ENCODE results near the gene CPA2.
"Not testable (repeated sequence)": the region's sequence is repeated elsewhere in the genome, so short reads cannot be mapped to it uniquely, and the experiment has no call there.

CPA2 gene

GRCh38 chr7:130266258-130266960 is at the start of gene CPA2:
CPA2 (plus strand) TSS chr7:130266863; CDS start chr7:130266882, 19 bp downstream.
- no peak for DNase-seq (ENCODE audit: low read depth in 2 of 2)

DNA sequence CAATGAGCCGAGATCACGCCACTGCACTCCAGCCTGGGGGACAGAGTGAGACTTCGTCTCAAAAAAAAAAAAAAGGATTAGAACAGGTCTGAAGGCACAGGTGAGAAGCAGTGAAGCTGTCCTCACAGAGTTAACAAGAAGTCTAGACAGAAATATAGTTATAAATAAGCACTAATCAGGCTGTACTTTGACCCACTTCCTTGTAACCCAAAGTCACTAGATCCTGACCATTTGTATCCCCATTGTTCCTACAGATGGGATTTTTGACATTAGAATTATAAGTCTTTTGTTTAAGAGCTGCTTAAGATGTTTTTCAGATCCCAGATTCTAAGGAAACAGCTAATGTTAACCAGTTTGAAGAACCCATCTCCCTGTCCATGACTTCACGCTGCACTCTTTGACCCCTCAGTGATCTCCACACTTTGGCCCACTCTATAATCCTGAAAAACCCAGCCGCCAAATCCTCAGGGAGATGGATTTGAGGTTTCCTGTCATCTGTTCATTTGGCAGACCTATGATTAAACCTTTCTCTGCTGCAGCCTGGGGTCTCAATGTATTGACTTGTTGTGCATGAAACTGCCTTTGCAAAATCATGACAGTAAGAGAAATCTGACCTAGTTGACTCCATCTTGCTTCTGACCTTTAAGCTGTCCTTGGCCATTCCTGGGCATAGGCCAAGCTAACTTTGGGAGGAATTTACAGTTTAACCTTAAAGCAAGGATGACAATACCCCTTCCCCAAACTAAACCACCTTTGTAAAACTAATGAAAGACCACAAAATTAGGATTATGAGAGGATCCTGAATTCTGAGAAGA is 47.6 kb upstream of the CPA2 start:
- no peak for DNase-seq (ENCODE audit: low read depth in 2 of 2)

DNA sequence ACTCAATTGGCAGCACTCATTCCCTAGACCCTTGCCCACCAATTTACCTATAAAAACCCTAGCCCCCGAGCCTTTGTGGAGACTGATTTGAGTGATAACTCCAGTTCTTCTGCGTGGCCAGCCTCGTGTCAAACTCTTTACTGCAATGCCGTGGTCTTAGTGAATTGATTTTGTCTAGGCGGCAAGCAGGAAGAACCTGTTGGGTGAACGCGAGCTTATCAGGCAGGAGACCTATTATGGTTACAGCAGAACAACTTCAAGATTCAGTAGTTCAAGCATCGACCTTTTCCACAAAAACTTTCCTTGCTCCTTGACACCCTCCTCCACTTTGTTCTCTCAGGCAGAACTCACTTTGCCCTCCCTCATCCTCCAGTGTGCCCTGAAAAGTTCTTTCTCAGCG is 46.8 kb upstream of the CPA2 start:
- DNase-seq (ENCODE audit: low read depth in 2 of 2), result no peak

DNA sequence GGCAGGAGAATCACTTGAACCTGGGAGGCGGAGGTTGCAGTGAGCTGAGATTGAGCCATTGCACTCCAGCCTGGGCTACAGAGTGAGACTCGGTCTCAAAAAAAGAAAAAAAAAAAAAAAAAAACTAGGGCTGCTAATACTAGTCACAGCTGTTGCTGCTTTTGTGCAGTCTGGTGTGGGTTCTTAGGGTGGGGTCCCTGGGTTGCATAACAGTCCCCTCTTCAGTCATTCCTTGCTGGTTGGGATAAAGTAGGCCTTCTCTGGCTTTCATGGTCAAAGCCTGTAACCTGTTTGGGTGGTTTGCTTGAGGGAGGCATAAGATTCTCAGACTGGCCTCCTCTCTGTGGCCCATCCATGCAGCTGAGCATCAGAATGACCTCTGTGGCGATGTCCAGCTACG is 44.9 kb upstream of the CPA2 start:
- DNase-seq (ENCODE audit: low read depth in 2 of 2), result no peak

- DNase-seq (ENCODE audit: low read depth in 2 of 2), result no peak
These were observed 43.0 kb upstream of the CPA2 start for GRCh38 chr7:130223646-130224045.

DNA sequence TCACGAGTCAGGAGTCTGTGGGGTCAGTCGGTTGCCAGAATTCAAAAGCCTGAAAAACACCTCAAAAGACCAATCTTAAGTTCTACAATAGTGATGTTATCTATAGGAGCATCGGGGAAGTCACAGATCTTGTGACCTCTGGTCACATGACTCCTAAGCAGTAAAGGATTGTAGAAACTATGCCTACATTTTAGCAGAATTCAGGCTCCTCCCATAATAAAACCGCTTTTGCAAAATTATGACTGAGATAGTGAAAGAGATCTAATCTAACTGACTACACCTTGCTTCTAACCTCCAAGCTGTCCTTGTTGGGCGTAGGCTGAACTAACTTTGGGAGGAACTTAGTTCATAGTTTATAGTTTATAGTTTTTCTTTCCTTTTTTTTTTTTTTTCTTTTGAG is 42.5 kb upstream of the CPA2 start:
- no peak for DNase-seq (ENCODE audit: low read depth in 2 of 2)

DNA sequence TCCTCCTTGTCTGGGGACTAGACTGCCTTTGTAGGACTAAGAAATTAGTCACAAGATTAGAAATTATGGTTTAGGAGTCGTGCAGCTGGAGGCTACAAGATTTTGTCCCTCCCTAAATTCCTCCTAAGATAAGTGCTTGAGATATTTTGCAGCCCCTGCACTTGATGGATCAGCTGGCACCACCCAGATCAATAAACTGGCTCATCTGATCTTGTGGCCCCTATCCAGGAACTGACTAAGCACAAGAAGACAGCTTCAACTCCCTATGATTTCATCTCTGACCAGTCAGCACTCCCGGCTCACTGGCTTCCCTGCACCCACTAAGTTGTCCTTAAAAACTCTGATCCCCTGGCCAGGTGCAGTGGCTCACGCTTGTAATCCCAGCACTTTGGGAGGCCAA is 41.7 kb upstream of the CPA2 start:
- DNase-seq (ENCODE audit: low read depth in 2 of 2), result not testable (repeated sequence)

GRCh38 chr7:130226333-130226732 is 40.3 kb upstream of the CPA2 start:
- no peak for DNase-seq (ENCODE audit: low read depth in 2 of 2)

DNA sequence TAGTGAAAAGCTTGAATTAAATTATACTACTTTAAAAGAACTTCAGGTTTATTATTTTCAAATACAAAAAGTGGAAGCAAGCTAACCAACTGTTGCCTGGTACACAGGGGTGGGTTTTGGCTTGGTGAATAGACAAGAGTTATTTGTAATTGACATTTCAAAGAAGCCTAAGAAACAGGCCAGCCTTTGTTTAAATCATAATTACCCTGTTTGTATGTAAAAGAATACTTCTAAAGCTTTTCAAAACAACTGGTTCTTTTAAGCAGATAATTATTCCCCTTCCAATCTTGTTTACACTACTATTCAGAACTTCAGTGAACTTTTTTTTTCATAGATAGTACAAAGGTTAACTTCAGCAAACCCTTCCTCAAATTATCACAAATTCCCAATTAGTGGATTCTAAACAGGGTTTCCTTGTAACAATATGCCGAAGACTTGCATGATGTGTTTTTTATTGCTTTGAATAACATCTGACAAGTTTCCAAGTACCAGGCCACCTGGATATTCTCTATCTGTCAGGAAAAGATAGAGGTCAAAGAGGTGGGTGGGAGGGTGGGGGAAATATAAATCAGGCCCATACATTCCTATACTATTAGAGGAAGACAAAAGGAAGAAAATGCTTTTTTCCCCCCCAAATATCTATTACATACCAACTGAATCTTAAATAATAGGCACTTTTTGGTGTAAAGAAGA is 38.6 kb upstream of the CPA2 start:
- DNase-seq (ENCODE audit: low read depth in 2 of 2), result no peak

DNA sequence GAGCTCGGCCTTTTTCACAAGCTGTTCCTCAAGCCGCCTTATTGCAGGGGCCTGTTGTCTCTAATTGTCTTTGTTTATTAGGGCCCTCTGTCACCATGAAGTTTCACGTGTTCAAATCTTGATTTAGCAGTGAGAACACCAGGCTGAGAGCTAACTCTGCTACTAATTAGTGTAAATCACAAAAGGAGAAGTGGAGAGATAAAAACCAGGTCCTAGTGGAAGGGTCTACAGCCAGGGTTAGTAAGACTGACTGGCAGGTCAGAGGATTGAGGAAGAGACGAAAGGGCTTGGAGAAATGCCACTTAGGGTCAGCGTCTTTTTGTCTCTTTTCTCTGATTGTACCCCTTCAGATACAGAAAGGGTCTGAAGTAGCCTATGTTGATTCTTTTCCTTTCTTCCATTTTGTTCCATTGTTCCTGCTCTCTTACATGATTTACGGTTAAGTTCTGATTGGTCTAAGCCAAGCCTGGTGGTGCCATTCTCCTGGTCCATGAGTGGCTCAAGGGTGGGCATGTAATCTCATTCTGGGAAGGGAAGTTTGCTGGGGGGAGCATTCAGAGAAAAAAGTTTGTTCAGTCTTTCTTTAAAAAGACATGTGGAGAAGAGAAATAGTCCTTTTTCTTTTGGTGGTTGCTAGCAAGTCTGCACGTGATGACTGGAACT is 37.7 kb upstream of the CPA2 start:
- no peak for DNase-seq (ENCODE audit: low read depth in 2 of 2)

- not testable (repeated sequence) for DNase-seq (ENCODE audit: low read depth in 2 of 2)
These were observed 36.7 kb upstream of the CPA2 start for GRCh38 chr7:130229981-130230380.

- DNase-seq (ENCODE audit: low read depth in 2 of 2), result no peak
These were observed 34.9 kb upstream of the CPA2 start for GRCh38 chr7:130231792-130232191.

DNA sequence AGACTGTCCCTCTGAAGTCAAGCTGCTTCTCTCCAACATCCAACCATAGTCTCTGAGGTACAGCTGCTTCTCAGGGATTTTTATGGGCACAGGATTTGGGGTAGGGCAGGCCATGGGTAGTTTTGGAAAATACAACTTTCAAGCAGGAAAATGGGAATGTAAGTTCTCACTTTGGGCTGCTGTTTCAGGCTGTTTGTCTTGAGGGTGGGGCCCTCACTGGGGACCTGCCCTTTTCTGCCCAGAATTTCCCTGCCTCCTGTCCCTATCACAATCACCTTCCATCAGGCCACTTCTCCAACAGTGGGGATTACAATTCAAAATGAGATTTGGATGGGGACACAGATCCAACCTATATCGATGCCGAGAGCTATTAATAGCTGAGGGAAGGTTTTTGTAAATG is 34.5 kb upstream of the CPA2 start:
- no peak for DNase-seq (ENCODE audit: low read depth in 2 of 2)

DNA sequence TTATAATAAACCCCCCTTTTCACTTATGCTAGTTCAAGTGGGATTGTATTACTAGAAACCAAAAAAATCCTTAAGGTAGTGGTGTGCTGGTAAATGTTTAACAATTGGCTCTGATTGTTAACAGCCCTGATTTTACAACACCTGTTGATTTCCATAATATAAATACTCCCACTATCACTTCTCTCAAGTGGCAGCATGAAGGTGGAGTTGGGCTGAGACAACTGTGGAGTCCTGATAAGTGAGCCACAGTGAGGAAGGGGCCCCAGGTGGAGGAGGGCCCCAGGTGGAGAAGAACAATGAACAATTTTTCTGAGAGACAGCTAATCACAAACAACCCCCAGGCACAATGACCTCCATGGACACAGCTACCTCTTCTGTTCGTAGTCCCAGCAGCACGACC is 32.6 kb upstream of the CPA2 start:
- no peak for DNase-seq (ENCODE audit: low read depth in 2 of 2)

GRCh38 chr7:130236361-130236760 is 30.3 kb upstream of the CPA2 start:
- not testable (repeated sequence) for DNase-seq (ENCODE audit: low read depth in 2 of 2)

DNA sequence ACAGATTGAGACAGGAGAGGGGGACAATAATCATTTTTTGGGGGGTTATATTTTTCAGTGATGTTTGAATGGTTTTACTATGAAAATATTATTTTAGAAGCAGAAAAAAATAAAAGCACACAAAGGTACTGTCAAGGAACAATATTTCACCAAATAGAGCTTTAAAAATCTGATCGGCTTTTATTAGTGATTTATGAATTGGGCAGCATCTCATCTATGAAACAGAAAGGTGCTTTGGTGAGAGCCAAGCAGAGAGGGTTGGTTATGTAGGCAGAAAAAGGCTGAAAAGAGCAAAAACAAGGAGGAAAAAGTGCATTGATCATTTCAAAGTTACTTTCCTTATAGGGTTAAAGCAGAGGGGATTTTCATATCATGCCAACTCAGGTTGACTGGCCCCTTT is 26.4 kb upstream of the CPA2 start:
- DNase-seq (ENCODE audit: low read depth in 2 of 2), result no peak

DNA sequence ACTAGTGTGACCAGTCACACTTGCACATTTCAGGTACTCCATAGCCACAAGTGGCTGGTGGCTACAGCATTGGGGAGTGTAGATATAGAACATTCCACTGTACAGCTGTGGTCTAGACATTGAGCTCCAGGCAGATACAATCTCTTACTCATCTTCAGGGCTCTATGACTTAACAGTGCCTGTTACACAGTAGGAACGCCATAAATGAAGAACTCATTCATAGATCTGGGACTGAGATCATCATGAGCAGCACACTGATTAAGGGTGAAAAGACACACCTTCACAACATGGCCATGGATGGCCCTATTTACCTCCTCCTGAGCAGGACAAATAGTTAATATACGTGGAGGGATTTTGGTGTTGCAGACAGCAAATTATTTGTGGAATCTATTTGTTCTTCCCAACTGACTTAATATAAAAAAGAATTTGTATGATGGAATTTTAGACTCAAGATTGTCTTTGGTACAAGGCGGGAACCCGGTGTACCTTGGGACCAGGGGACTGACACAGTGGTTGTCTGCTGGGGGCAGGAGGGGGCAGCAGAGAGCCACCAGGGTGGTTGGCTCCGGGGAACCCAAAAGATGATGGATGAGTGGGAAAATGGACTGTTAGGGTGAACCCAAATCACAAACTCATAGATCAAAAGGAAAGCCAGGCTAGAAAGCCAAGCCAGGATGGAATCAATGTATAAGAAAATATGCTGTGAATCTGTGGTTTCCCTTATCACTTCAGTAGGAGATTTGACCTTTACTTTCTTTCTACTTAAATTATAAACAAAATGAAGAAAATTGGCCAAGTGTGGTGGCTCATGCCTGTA is 24.3 kb upstream of the CPA2 start:
- no peak for DNase-seq (ENCODE audit: low read depth in 2 of 2)

- peak in 1 of 2 experiments; percentile 22 for DNase-seq (ENCODE audit: low read depth in 2 of 2)
These were observed 23.2 kb upstream of the CPA2 start for GRCh38 chr7:130243486-130243885.

GRCh38 chr7:130246491-130246890 is 20.2 kb upstream of the CPA2 start:
- not testable (repeated sequence) for DNase-seq (ENCODE audit: low read depth in 2 of 2)

DNA sequence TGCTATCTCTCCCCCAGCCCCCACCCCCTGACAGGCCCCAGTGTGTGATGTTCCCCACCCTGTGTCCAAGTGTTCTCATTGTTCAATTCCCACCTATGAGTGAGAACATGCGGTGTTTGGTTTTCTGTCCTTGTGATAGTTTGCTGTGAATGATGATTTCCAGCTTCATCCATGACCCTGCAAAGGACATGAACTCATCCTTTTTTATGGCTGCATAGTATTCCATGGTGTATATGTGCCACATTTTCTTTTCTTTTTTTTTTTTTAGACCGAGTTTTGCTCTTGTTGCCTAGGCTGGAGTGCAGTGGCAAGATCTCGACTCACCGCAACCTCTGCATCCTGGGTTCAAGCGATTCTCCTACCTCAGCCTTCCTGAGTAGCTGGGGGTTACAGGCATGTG is 17.8 kb upstream of the CPA2 start:
- DNase-seq (ENCODE audit: low read depth in 2 of 2), result not testable (repeated sequence)

DNA sequence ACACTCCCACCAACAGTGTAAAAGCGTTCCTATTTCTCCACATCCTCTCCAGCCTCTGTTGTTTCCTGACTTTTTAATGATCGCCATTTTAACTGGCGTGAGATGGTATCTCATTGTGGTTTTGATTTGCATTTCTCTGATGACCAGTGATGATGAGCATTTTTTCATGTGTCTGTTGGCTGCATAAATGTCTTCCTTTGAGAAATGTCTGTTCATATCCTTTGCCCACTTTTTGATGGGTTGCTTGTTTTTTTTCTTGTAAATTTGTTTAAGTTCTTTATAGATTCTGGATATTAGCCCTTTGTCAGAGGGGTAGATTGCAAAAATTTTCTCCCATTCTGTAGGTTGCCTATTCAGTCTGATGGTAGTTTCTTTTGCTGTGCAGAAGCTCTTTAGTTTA is 17.0 kb upstream of the CPA2 start:
- not testable (repeated sequence) for DNase-seq (ENCODE audit: low read depth in 2 of 2)

Data from fibroblast of skin of left biceps (primary cell).